ENCODE data around the gene ZCCHC24.

DNA sequence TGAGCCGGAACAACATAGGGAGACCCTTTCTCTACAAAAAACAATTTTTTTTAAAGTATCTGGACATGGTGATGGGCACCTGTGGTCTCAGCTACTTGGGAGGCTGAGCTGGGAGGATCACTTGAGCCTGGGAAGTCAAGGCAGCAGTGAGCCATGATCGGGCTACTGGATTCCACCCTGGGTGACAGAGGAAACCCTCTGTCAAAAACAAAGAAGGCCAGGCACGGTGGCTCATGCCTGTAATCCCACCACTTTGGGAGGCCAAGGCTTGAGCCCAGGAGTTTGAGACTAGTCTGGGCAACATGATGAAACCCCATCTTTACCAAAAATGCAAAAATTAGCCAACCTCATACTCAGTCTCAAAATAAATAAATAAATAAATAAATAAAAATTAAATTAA is 19.9 kb upstream of the ZCCHC24 start:
- TF ChIP-seq, protein P1, sequence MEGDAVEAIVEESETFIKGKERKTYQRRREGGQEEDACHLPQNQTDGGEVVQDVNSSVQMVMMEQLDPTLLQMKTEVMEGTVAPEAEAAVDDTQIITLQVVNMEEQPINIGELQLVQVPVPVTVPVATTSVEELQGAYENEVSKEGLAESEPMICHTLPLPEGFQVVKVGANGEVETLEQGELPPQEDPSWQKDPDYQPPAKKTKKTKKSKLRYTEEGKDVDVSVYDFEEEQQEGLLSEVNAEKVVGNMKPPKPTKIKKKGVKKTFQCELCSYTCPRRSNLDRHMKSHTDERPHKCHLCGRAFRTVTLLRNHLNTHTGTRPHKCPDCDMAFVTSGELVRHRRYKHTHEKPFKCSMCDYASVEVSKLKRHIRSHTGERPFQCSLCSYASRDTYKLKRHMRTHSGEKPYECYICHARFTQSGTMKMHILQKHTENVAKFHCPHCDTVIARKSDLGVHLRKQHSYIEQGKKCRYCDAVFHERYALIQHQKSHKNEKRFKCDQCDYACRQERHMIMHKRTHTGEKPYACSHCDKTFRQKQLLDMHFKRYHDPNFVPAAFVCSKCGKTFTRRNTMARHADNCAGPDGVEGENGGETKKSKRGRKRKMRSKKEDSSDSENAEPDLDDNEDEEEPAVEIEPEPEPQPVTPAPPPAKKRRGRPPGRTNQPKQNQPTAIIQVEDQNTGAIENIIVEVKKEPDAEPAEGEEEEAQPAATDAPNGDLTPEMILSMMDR (IDR thresholded peaks at IDR 0.05 in 8 of 11, conservative IDR thresholded peaks at IDR 0.05 in 3 of 11): no peak
- TF ChIP-seq POLR2A (IDR thresholded peaks at IDR 0.05): no peak
